OCI-LY1 (cell line): ENCODE data around the gene SLC44A2.

Experiments used
- H2AFZ ChIP-seq: fragments of 200-600 bp; sonication (generic), shearing (Covaris generic); 2 replicates; pipeline ENCODE4 v1.6.0; 2014; ENCODE audit warnings: antibody characterized with exemption, mild to moderate bottlenecking, low read length
- H3F3A ChIP-seq: fragments of 200-600 bp; sonication (generic), shearing (Covaris generic); 2 replicates; pipeline ENCODE4 v1.6.0; 2014; ENCODE audit warnings: mild to moderate bottlenecking, antibody characterized with exemption, low read length, moderate library complexity; ENCODE audit not compliant: insufficient read depth
- H3K27ac ChIP-seq: fragments of 200-600 bp; sonication (generic); 2 replicates; pipeline ENCODE4 v1.5.1; 2014; ENCODE audit warnings: low read length, mixed run types, mild to moderate bottlenecking, low read depth; ENCODE audit not compliant: poor library complexity, severe bottlenecking
- H3K27me3 ChIP-seq: fragments of 200-600 bp; sonication (generic); 2 replicates; pipeline ENCODE4 v1.6.0; 2014; ENCODE audit warnings: antibody characterized with exemption, mild to moderate bottlenecking, low read length, moderate library complexity; ENCODE audit not compliant: insufficient read depth
- H3K36me3 ChIP-seq: fragments of 200-600 bp; sonication (generic); 2 replicates; pipeline ENCODE4 v1.6.1; 2014; ENCODE audit warnings: mild to moderate bottlenecking, antibody characterized with exemption, low read length, moderate library complexity, mixed read lengths; ENCODE audit not compliant: insufficient read depth
- H3K4me1 ChIP-seq: fragments of 200-600 bp; sonication (generic); 2 replicates; pipeline ENCODE4 v1.5.1; 2014; ENCODE audit warnings: mild to moderate bottlenecking, low read length, moderate library complexity; ENCODE audit not compliant: insufficient read depth, severe bottlenecking
- H3K4me2 ChIP-seq: fragments of 200-600 bp; sonication (generic), shearing (Covaris generic); 2 replicates; pipeline ENCODE4 v1.6.1; 2014; ENCODE audit warnings: low read length
- H3K4me3 ChIP-seq: fragments of 200-600 bp; sonication (generic); 2 replicates; pipeline ENCODE4 v1.5.1; 2014; ENCODE audit warnings: low read length, low read depth, mild to moderate bottlenecking, mixed read lengths; ENCODE audit not compliant: poor library complexity, severe bottlenecking
- H3K79me2 ChIP-seq: fragments of 200-600 bp; shearing (Covaris generic); 2 replicates; pipeline ENCODE4 v1.6.1; 2016; ENCODE audit warnings: mixed run types, low read length, mixed read lengths; ENCODE audit not compliant: insufficient read depth
- H3K9ac ChIP-seq: fragments of 200-600 bp; sonication (generic), shearing (Covaris generic); 2 replicates; pipeline ENCODE4 v1.6.1; 2014; ENCODE audit warnings: mild to moderate bottlenecking, low read length, mixed read lengths
- H3K9me2 ChIP-seq: fragments of 200-600 bp; sonication (generic), shearing (Covaris generic); 2 replicates; pipeline ENCODE4 v1.6.1; 2014; ENCODE audit warnings: low read depth, mild to moderate bottlenecking, low read length, mixed read lengths
- H3K9me3 ChIP-seq: fragments of 200-600 bp; shearing (Covaris generic); 2 replicates; pipeline ENCODE4 v1.6.1; 2014; ENCODE audit warnings: low read length, mixed read lengths
- H4K20me1 ChIP-seq: fragments of 200-600 bp; sonication (generic), shearing (Covaris generic); 2 replicates; pipeline ENCODE4 v1.6.0; 2016; ENCODE audit warnings: mild to moderate bottlenecking, low read length; ENCODE audit not compliant: insufficient read depth
- CTCF ChIP-seq: fragments of 200-600 bp; sonication (generic), shearing (Covaris generic); IDR thresholded peaks from 2 replicates; pipeline ENCODE4 v1.5.1; 2017; ENCODE audit warnings: mild to moderate bottlenecking, antibody characterized with exemption, low read length, moderate library complexity, mixed read lengths
- EZH2 ChIP-seq: fragments of 200-600 bp; sonication (generic), shearing (Covaris generic); IDR thresholded peaks from 2 replicates; pipeline ENCODE4 v1.8.0; 2017; ENCODE audit warnings: borderline replicate concordance, mixed run types, mild to moderate bottlenecking, antibody characterized with exemption, low read length, moderate library complexity, mixed read lengths

SLC44A2 gene

GRCh38 chr19:10620786-10621185 is 4.6 kb upstream of the SLC44A2 start:
- H3K4me2 ChIP-seq: no peak overlapping the region
- no peaks in the 10 kb centered on the region for H3K9me3 ChIP-seq
- H4K20me1 ChIP-seq: no peaks in the 10 kb centered on the region
- H3K27ac ChIP-seq: no peak overlapping the region
- H3K4me3 ChIP-seq: no peak overlapping the region
- no peaks in the 10 kb centered on the region for H3K9me2 ChIP-seq
- H3K79me2 ChIP-seq: peaks cover 21% of the 10 kb centered on the region
- H3K36me3 ChIP-seq: peaks cover 16% of the 10 kb centered on the region; the same call in 1 of the 2 replicates
- H3F3A ChIP-seq: no peaks in the 10 kb centered on the region
- TF ChIP-seq EZH2: no peak
- no peak for TF ChIP-seq CTCF
- H3K4me1 ChIP-seq: peaks cover 1% of the 10 kb centered on the region
- H3K9ac ChIP-seq: no peak overlapping the region
- H3K27me3 ChIP-seq: no peaks in the 10 kb centered on the region
- H2AFZ ChIP-seq: no peak overlapping the region

- no peak overlapping the region for H2AFZ ChIP-seq
- H3K9me3 ChIP-seq: no peaks in the 10 kb centered on the region
- H3K79me2 ChIP-seq: peaks cover 17% of the 10 kb centered on the region
- H3K9ac ChIP-seq: no peak overlapping the region
- TF ChIP-seq EZH2: no peak
- no peak for TF ChIP-seq CTCF
- no peak overlapping the region for H3K27ac ChIP-seq
- H3K4me2 ChIP-seq: no peak overlapping the region
- no peaks in the 10 kb centered on the region for H3F3A ChIP-seq
- H4K20me1 ChIP-seq: no peaks in the 10 kb centered on the region
- no peak overlapping the region for H3K4me3 ChIP-seq
- no peaks in the 10 kb centered on the region for H3K27me3 ChIP-seq
- no peaks in the 10 kb centered on the region for H3K4me1 ChIP-seq
- peaks cover 18% of the 10 kb centered on the region; the same call in 1 of the 2 replicates for H3K36me3 ChIP-seq
- no peaks in the 10 kb centered on the region for H3K9me2 ChIP-seq
These were observed 3.4 kb upstream of the SLC44A2 start for GRCh38 chr19:10621966-10622365.

DNA sequence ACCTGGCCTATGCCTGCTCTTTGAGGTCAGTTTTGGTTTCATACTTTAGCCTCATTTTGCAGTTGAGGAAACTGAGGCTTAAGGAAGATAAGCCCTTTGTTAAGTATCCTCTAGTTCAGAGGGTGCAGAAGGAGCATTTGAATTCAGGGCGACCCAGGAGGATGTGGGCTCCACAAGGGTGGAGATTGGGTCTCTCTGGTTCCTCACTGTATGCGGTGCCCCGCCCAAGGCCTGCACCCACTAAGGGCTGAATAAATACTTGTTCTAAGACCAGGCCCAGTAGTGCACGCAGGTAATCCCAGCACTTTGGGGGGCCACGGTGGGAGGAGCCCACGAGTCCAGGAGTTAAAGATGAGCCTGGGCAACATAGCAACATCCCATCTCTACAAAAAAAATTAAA is 768 bp upstream of the SLC44A2 start:
- Histone ChIP-seq H3F3A (no peaks in the 10 kb centered on the region), H3K4me3 (no peak overlapping the region), H2AFZ (no peak overlapping the region), H3K27ac (no peak overlapping the region), H3K9me2 (no peaks in the 10 kb centered on the region), H3K9me3 (no peaks in the 10 kb centered on the region), H3K9ac (no peak overlapping the region), H4K20me1 (no peaks in the 10 kb centered on the region), H3K79me2 (peaks cover 8% of the 10 kb centered on the region; the same call in 1 of the 2 replicates), H3K36me3 (peaks cover 19% of the 10 kb centered on the region), H3K27me3 (no peaks in the 10 kb centered on the region), H3K4me2 (no peak overlapping the region), H3K4me1 (no peaks in the 10 kb centered on the region)
- TF ChIP-seq EZH2 (no peak), CTCF (no peak)
